ENCODE results near the gene SAMMSON.

DNA sequence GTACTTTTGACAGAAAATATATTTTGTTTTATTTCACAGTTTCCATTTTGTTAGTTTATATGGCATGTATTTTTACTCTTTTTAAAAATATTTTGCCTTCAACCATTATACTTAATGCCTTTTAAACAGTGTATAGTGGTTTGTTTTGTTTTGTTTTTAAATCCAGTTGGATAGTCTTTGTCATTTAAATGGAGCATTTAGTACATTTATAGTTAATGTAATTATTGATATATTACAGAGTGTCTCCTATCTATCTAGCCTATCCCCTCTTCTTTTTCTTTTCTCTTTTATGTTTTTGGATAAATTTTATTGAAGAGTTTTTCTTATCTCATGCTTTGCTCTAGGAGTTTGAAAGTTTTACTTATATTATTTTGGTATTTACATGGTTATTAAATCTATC lies 3.6 kb downstream of the SAMMSON start:
- TF ChIP-seq JUND (IDR thresholded peaks at IDR 0.05) (no peak), ELF1 (IDR thresholded peaks at IDR 0.05) (no peak), EZH2phosphoT487 (IDR thresholded peaks at IDR 0.05; ENCODE audit: borderline replicate concordance, low read depth) (no peak), MXI1 (IDR thresholded peaks at IDR 0.05; ENCODE audit: low read depth, low read length) (no peak)
- TF ChIP-seq, protein P1, sequence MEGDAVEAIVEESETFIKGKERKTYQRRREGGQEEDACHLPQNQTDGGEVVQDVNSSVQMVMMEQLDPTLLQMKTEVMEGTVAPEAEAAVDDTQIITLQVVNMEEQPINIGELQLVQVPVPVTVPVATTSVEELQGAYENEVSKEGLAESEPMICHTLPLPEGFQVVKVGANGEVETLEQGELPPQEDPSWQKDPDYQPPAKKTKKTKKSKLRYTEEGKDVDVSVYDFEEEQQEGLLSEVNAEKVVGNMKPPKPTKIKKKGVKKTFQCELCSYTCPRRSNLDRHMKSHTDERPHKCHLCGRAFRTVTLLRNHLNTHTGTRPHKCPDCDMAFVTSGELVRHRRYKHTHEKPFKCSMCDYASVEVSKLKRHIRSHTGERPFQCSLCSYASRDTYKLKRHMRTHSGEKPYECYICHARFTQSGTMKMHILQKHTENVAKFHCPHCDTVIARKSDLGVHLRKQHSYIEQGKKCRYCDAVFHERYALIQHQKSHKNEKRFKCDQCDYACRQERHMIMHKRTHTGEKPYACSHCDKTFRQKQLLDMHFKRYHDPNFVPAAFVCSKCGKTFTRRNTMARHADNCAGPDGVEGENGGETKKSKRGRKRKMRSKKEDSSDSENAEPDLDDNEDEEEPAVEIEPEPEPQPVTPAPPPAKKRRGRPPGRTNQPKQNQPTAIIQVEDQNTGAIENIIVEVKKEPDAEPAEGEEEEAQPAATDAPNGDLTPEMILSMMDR (IDR thresholded peaks at IDR 0.05), result no peak
- TF ChIP-seq, protein P2, sequence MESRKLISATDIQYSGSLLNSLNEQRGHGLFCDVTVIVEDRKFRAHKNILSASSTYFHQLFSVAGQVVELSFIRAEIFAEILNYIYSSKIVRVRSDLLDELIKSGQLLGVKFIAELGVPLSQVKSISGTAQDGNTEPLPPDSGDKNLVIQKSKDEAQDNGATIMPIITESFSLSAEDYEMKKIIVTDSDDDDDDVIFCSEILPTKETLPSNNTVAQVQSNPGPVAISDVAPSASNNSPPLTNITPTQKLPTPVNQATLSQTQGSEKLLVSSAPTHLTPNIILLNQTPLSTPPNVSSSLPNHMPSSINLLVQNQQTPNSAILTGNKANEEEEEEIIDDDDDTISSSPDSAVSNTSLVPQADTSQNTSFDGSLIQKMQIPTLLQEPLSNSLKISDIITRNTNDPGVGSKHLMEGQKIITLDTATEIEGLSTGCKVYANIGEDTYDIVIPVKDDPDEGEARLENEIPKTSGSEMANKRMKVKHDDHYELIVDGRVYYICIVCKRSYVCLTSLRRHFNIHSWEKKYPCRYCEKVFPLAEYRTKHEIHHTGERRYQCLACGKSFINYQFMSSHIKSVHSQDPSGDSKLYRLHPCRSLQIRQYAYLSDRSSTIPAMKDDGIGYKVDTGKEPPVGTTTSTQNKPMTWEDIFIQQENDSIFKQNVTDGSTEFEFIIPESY (IDR thresholded peaks at IDR 0.05; ENCODE audit: borderline replicate concordance, low read depth), result no peak
- TF ChIP-seq, protein P3, sequence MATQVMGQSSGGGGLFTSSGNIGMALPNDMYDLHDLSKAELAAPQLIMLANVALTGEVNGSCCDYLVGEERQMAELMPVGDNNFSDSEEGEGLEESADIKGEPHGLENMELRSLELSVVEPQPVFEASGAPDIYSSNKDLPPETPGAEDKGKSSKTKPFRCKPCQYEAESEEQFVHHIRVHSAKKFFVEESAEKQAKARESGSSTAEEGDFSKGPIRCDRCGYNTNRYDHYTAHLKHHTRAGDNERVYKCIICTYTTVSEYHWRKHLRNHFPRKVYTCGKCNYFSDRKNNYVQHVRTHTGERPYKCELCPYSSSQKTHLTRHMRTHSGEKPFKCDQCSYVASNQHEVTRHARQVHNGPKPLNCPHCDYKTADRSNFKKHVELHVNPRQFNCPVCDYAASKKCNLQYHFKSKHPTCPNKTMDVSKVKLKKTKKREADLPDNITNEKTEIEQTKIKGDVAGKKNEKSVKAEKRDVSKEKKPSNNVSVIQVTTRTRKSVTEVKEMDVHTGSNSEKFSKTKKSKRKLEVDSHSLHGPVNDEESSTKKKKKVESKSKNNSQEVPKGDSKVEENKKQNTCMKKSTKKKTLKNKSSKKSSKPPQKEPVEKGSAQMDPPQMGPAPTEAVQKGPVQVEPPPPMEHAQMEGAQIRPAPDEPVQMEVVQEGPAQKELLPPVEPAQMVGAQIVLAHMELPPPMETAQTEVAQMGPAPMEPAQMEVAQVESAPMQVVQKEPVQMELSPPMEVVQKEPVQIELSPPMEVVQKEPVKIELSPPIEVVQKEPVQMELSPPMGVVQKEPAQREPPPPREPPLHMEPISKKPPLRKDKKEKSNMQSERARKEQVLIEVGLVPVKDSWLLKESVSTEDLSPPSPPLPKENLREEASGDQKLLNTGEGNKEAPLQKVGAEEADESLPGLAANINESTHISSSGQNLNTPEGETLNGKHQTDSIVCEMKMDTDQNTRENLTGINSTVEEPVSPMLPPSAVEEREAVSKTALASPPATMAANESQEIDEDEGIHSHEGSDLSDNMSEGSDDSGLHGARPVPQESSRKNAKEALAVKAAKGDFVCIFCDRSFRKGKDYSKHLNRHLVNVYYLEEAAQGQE (IDR thresholded peaks at IDR 0.05; ENCODE audit: low read depth, low read length), result no peak

Measured in SK-N-SH (cell line).